ENCODE results near the gene MLF1.
A peak's percentile ranks its signal among the peaks of the same experiment; 100 is the strongest.

Gene MLF1

GRCh38 chr3:158531334-158531733, 39.7 kb upstream of the MLF1 start:
- H3K27ac ChIP-seq (ENCODE audit: low read depth, low read length, poor library complexity, severe bottlenecking): no peak overlapping the region

DNA sequence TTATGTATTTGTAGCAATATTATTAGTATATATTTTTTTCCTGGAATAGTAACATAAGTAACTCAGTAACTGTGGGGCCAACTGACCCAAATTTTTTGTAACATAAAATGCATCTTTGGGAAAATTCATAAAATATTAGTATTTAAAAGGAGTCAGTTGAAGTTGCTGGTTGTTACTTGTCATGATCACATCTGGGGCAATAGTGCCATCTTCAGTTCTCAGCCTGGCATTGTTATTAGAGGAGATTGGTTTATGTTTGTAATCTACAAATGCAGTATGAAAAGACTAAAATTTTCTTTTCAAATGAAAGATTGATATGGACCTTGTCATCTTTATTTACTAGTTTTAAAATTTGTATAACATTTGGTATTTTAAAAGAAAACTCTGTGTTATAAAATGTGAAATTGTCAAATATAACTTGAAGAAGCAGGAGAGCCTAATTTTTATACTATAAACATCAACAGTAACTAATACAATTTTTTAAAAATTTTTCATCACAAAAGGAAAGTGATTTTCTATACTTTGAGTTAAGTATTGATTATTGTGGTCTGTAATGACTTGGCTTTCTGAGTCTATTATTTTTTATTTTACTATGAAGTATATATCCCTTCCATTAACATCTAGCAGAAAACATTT, 38.8 kb upstream of the MLF1 start:
- no peak overlapping the region for H3K4me2 ChIP-seq (ENCODE audit: low read length)
- TF ChIP-seq, protein P1, sequence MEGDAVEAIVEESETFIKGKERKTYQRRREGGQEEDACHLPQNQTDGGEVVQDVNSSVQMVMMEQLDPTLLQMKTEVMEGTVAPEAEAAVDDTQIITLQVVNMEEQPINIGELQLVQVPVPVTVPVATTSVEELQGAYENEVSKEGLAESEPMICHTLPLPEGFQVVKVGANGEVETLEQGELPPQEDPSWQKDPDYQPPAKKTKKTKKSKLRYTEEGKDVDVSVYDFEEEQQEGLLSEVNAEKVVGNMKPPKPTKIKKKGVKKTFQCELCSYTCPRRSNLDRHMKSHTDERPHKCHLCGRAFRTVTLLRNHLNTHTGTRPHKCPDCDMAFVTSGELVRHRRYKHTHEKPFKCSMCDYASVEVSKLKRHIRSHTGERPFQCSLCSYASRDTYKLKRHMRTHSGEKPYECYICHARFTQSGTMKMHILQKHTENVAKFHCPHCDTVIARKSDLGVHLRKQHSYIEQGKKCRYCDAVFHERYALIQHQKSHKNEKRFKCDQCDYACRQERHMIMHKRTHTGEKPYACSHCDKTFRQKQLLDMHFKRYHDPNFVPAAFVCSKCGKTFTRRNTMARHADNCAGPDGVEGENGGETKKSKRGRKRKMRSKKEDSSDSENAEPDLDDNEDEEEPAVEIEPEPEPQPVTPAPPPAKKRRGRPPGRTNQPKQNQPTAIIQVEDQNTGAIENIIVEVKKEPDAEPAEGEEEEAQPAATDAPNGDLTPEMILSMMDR (IDR thresholded peaks at IDR 0.05; ENCODE audit: low read length): peak; percentile 75
- no peak for TF ChIP-seq EZH2 (IDR thresholded peaks at IDR 0.05; ENCODE audit: borderline replicate concordance, low read length)
- no peak overlapping the region for H3K4me3 ChIP-seq (ENCODE audit: low read depth, low read length, poor library complexity, severe bottlenecking)
- H2AFZ ChIP-seq (ENCODE audit: low read length): no peak overlapping the region
- no peak overlapping the region for H3K9ac ChIP-seq (ENCODE audit: low read length)
- H3K9me3 ChIP-seq (ENCODE audit: low read length): no peaks in the 10 kb centered on the region
- H3K27ac ChIP-seq (ENCODE audit: low read depth, low read length, poor library complexity, severe bottlenecking): no peak overlapping the region
- H3F3A ChIP-seq (ENCODE audit: insufficient read depth, low read length): no peaks in the 10 kb centered on the region
- H3K4me1 ChIP-seq (ENCODE audit: insufficient read depth, low read length, severe bottlenecking): no peaks in the 10 kb centered on the region
- H3K9me2 ChIP-seq (ENCODE audit: low read depth, low read length): no peaks in the 10 kb centered on the region
- H3K27me3 ChIP-seq (ENCODE audit: insufficient read depth, low read length): no peaks in the 10 kb centered on the region
- H4K20me1 ChIP-seq (ENCODE audit: insufficient read depth, low read length): no peaks in the 10 kb centered on the region
- H3K79me2 ChIP-seq (ENCODE audit: insufficient read depth, low read length): no peaks in the 10 kb centered on the region
- H3K36me3 ChIP-seq (ENCODE audit: insufficient read depth, low read length): no peaks in the 10 kb centered on the region

More at GRCh38 chr3:158531334-158531733, 39.7 kb upstream of the MLF1 start:
- Histone ChIP-seq H3K79me2 (ENCODE audit: insufficient read depth, low read length) (no peaks in the 10 kb centered on the region), H2AFZ (ENCODE audit: low read length) (no peak overlapping the region), H3K4me1 (ENCODE audit: insufficient read depth, low read length, severe bottlenecking) (no peaks in the 10 kb centered on the region), H3K9ac (ENCODE audit: low read length) (no peak overlapping the region), H3K4me3 (ENCODE audit: low read depth, low read length, poor library complexity, severe bottlenecking) (no peak overlapping the region), H3K9me3 (ENCODE audit: low read length) (no peaks in the 10 kb centered on the region), H3F3A (ENCODE audit: insufficient read depth, low read length) (no peaks in the 10 kb centered on the region), H4K20me1 (ENCODE audit: insufficient read depth, low read length) (no peaks in the 10 kb centered on the region), H3K36me3 (ENCODE audit: insufficient read depth, low read length) (no peaks in the 10 kb centered on the region), H3K27me3 (ENCODE audit: insufficient read depth, low read length) (no peaks in the 10 kb centered on the region), H3K9me2 (ENCODE audit: low read depth, low read length) (no peaks in the 10 kb centered on the region), H3K4me2 (ENCODE audit: low read length) (no peak overlapping the region)
- no peak for TF ChIP-seq EZH2 (IDR thresholded peaks at IDR 0.05; ENCODE audit: borderline replicate concordance, low read length)
- TF ChIP-seq, protein P1 (IDR thresholded peaks at IDR 0.05; ENCODE audit: low read length): no peak

- H3K36me3 ChIP-seq (ENCODE audit: insufficient read depth, low read length): no peaks in the 10 kb centered on the region
- no peaks in the 10 kb centered on the region for H3K27me3 ChIP-seq (ENCODE audit: insufficient read depth, low read length)
- H3K9me2 ChIP-seq (ENCODE audit: low read depth, low read length): no peaks in the 10 kb centered on the region
- no peak for TF ChIP-seq EZH2 (IDR thresholded peaks at IDR 0.05; ENCODE audit: borderline replicate concordance, low read length)
- TF ChIP-seq, protein P1 (IDR thresholded peaks at IDR 0.05; ENCODE audit: low read length): no peak
- H4K20me1 ChIP-seq (ENCODE audit: insufficient read depth, low read length): no peaks in the 10 kb centered on the region
- H3K9ac ChIP-seq (ENCODE audit: low read length): no peak overlapping the region
- no peaks in the 10 kb centered on the region for H3K79me2 ChIP-seq (ENCODE audit: insufficient read depth, low read length)
- H3F3A ChIP-seq (ENCODE audit: insufficient read depth, low read length): no peaks in the 10 kb centered on the region
- no peak overlapping the region for H3K27ac ChIP-seq (ENCODE audit: low read depth, low read length, poor library complexity, severe bottlenecking)
- no peak overlapping the region for H2AFZ ChIP-seq (ENCODE audit: low read length)
- no peak overlapping the region for H3K4me3 ChIP-seq (ENCODE audit: low read depth, low read length, poor library complexity, severe bottlenecking)
- no peak overlapping the region for H3K4me2 ChIP-seq (ENCODE audit: low read length)
- no peaks in the 10 kb centered on the region for H3K9me3 ChIP-seq (ENCODE audit: low read length)
- H3K4me1 ChIP-seq (ENCODE audit: insufficient read depth, low read length, severe bottlenecking): no peaks in the 10 kb centered on the region
Observed at GRCh38 chr3:158535918-158536317, 35.1 kb upstream of the MLF1 start.

All from OCI-LY1 (cell line).